Esophagus muscularis mucosa (tissue), 4 donors: ENCODE data around the gene SPINT2. TPM values are rescaled to one million over a fixed set of nuclear protein-coding genes. Genes with fewer than 3 reads are reported as not detected.

Experiments
- DNase-seq: peaks from one replicate; pipeline ENCODE4 v3.0.0-alpha.2; 2017; ENCODE audit errors: extremely low spot score
- H3K27ac ChIP-seq, 4 donors: fragments of 200-600 bp; sonication (generic); replicated peaks in 1 of 4; 1 replicate in 3 of 4; 2 replicates in 1 of 4; pipeline ENCODE4 v1.5.1; 2016 to 2019; ENCODE audit warnings: mild to moderate bottlenecking in 1 of 4
- H3K27me3 ChIP-seq, 4 donors: fragments of 200-600 bp; sonication (generic); one replicate each; pipeline versions ENCODE4 v1.5.1 to v1.6.0; 2016 to 2019
- H3K36me3 ChIP-seq, 4 donors: fragments of 200-600 bp; sonication (generic); one replicate each; pipeline ENCODE4 v1.5.1; 2016 to 2019
- H3K4me1 ChIP-seq, 4 donors: fragments of 200-600 bp; sonication (generic); one replicate each; pipeline ENCODE4 v1.5.1; 2016 to 2019
- H3K4me3 ChIP-seq, 4 donors: fragments of 200-600 bp; sonication (generic); 1 replicate in 2 of 4; 2 replicates in 2 of 4; pipeline ENCODE4 v1.5.1; 2016 to 2019; ENCODE audit warnings: mild to moderate bottlenecking in 4 of 4, moderate library complexity in 1 of 4
- H3K9me3 ChIP-seq, 4 donors: fragments of 200-600 bp; sonication (generic); 1 replicate in 3 of 4; 2 replicates in 1 of 4; pipeline ENCODE4 v1.5.1; 2016 to 2019
- EP300 ChIP-seq: sonication (generic); formaldehyde crosslinking; IDR thresholded peaks from one replicate; pipeline ENCODE4 v1.6.1; 2017; ENCODE audit warnings: antibody characterized with exemption
- POLR2A ChIP-seq: fragments of 450-650 bp; IDR thresholded peaks from one replicate; pipeline ENCODE4 v1.6.1; 2017; ENCODE audit warnings: antibody characterized with exemption, moderate library complexity, mild to moderate bottlenecking, low read depth
- POLR2AphosphoS5 ChIP-seq, 2 donors: sonication (generic); formaldehyde crosslinking; IDR thresholded peaks; one replicate each; pipeline ENCODE4 v1.6.1; 2017; ENCODE audit warnings: antibody characterized with exemption in 2 of 2
- WGBS: methylation state at CpG from one replicate; pipeline ENCODE4 v1.1.5; 2018; 5-methylcytosine and 5-hydroxymethylcytosine counted together
- intact Hi-C: fragments of 100-400 bp; cut with DNase I; formaldehyde crosslinking; loops from one replicate; pipeline ENCODE4 v1.15.1; 2023
- total RNA-seq, 4 donors: library from RNA; depleted of rRNA; stranded (reverse); fragments of >200 nt; gene quantifications; one replicate each; pipeline versions ENCODE4 v1.1.0 to v1.2.1, GENCODE V29; 2016
- TF ChIP-seq, protein P1 (sequence below), 3 experiments: fragments of 200-600 bp in 2 of 3; fragments of 450-650 bp in 1 of 3; sonication (generic) in 2 of 3; IDR thresholded peaks; one replicate each; pipeline ENCODE4 v1.5.1; 2017 to 2019; ENCODE audit warnings: antibody characterized with exemption in 3 of 3, mild to moderate bottlenecking in 2 of 3, moderate library complexity in 1 of 3

Gene SPINT2
- total RNA-seq, 4 donors from 2014 or later: 5.0 to 13.4 (median 11.4) TPM

DNA sequence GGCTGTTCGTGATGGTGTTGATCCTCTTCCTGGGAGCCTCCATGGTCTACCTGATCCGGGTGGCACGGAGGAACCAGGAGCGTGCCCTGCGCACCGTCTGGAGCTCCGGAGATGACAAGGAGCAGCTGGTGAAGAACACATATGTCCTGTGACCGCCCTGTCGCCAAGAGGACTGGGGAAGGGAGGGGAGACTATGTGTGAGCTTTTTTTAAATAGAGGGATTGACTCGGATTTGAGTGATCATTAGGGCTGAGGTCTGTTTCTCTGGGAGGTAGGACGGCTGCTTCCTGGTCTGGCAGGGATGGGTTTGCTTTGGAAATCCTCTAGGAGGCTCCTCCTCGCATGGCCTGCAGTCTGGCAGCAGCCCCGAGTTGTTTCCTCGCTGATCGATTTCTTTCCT lies 27.5 kb downstream of the SPINT2 start:
- whole genome bisulfite sequencing: 86% methylated on average over 14 of the region's 15 CpGs

DNA sequence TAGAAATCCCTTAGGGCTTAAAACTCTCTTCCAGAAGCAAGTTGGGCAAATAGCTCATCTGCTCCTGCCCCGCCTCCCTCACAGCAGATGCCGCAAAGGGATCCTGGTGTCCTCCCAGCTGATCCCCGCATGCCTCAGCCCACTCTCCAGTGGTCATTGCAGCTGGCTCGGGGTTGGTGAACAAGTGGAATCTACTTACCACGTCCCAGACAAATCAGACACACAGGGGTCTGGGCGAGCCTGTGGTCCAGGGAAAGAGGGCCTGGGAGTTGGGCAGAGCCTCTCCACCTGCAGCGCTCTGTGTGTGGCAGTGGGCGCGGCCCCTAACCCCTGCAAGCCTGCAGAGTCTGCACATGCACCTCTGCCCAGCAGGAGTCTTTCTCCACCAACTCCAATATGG lies 28.9 kb downstream of the SPINT2 start:
- WGBS: 91% methylated on average over 9 of the region's 9 CpGs
- intact Hi-C loops: no loop called here
- Histone ChIP-seq H3K36me3 (peaks cover 0 to 19% (median 0%) of the 10 kb centered on the region in 4 donors), H3K9me3 (no peaks in the 10 kb centered on the region), H3K27ac (no peak overlapping the region), H3K27me3 (no peaks in the 10 kb centered on the region), H3K4me1 (peaks cover 0 to 11% (median 7%) of the 10 kb centered on the region in 4 donors), H3K4me3 (no peak overlapping the region)
- no peak for DNase-seq
- TF ChIP-seq POLR2A: no peak
- no peak for TF ChIP-seq POLR2AphosphoS5 (IDR thresholded peaks at IDR 0.05)
- TF ChIP-seq, protein P1, sequence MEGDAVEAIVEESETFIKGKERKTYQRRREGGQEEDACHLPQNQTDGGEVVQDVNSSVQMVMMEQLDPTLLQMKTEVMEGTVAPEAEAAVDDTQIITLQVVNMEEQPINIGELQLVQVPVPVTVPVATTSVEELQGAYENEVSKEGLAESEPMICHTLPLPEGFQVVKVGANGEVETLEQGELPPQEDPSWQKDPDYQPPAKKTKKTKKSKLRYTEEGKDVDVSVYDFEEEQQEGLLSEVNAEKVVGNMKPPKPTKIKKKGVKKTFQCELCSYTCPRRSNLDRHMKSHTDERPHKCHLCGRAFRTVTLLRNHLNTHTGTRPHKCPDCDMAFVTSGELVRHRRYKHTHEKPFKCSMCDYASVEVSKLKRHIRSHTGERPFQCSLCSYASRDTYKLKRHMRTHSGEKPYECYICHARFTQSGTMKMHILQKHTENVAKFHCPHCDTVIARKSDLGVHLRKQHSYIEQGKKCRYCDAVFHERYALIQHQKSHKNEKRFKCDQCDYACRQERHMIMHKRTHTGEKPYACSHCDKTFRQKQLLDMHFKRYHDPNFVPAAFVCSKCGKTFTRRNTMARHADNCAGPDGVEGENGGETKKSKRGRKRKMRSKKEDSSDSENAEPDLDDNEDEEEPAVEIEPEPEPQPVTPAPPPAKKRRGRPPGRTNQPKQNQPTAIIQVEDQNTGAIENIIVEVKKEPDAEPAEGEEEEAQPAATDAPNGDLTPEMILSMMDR (IDR thresholded peaks at IDR 0.05): no peak
- no peak for TF ChIP-seq EP300

More for the DNA sequence above, 27.5 kb downstream of the SPINT2 start:
- Histone ChIP-seq H3K4me1 (peaks cover 0 to 11% (median 7%) of the 10 kb centered on the region in 4 donors), H3K27ac (no peak overlapping the region), H3K36me3 (peaks cover 0 to 19% (median 0%) of the 10 kb centered on the region in 4 donors), H3K4me3 (no peak overlapping the region), H3K9me3 (no peaks in the 10 kb centered on the region), H3K27me3 (no peaks in the 10 kb centered on the region)
- intact Hi-C loops: no loop called here
- TF ChIP-seq, protein P1 (IDR thresholded peaks at IDR 0.05): no peak
- TF ChIP-seq EP300: no peak
- TF ChIP-seq POLR2AphosphoS5 (IDR thresholded peaks at IDR 0.05): no peak
- TF ChIP-seq POLR2A: no peak
- DNase-seq: no peak

DNA sequence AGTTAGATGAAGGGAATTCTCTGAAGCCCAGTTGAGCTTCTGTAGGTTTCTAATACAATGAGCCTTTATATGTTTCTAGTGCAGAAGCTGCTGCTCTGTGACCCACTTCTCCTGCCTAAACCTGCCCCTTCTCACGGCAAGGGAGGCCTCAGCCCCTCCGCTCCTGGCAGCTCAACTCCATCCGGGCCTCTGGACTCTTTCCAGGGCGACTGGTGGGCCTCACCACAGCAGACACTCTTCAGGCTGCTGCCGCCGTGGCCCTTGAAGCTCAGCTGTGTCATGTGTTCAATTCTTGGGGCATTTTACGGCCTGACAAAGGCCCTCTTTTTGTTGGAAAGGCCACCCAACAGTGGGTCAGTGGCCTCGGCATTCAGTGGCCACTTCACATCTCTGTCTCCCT lies 29.7 kb downstream of the SPINT2 start:
- Histone ChIP-seq H3K9me3 (no peaks in the 10 kb centered on the region), H3K36me3 (peaks cover 0 to 19% (median 0%) of the 10 kb centered on the region in 4 donors), H3K4me1 (peaks cover 0 to 11% (median 7%) of the 10 kb centered on the region in 4 donors), H3K27me3 (no peaks in the 10 kb centered on the region), H3K27ac (no peak overlapping the region), H3K4me3 (no peak overlapping the region)
- no peak for DNase-seq
- WGBS: 82% methylated on average over 8 of the region's 8 CpGs
- TF ChIP-seq POLR2AphosphoS5 (IDR thresholded peaks at IDR 0.05): no peak
- no peak for TF ChIP-seq POLR2A
- TF ChIP-seq, protein P1 (IDR thresholded peaks at IDR 0.05): no peak
- no peak for TF ChIP-seq EP300
- intact Hi-C loops: no loop called here

DNA sequence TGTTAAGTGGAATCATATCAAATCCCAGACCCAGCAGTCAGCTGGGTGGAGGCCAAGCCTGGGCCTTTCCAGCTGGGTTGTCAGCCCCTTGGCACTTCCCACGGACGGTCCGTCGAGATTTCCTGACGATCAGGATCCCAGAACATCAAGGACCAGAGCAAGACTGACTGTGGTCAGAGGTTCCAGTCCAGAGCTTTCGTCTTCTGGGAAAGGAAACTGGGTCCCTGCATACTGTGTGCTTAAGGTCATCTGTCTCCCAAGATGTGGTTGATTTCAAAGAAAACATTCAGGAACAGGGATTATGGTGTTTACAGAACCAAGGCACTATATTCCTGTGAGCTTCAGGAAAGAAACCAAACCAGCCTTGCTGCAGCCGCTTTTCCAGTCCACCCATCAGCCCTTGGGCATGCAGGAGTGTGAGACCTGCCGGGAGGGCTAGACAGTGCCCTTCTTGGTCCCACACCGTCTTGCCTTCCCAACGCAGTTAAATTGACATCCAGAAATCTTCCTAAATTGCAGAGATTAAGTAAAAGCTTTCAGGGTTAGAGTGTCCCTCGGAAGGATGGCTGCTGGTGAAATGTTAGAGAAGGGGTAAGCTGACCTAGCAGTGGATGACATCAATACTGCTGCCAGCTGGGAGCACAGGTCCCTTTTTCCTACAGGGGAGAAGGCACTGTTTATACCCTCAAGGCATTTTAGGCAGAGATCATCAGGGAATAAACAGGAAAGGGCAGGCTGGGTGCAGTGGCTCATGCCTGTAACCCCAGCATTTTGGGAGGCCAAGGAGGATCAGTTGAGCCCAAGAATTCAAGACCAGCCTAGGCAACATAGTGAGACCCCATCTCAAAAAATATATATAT lies 34.7 kb downstream of the SPINT2 start:
- H3K4me3 ChIP-seq: no peak overlapping the region
- WGBS: 64% methylated on average over 11 of the region's 11 CpGs
- no peaks in the 10 kb centered on the region for H3K36me3 ChIP-seq
- TF ChIP-seq POLR2AphosphoS5 (IDR thresholded peaks at IDR 0.05): no peak
- TF ChIP-seq POLR2A: no peak
- TF ChIP-seq EP300: no peak
- TF ChIP-seq, protein P1 (IDR thresholded peaks at IDR 0.05): no peak
- no peaks in the 10 kb centered on the region for H3K27me3 ChIP-seq
- no peak for DNase-seq
- H3K4me1 ChIP-seq: no peaks in the 10 kb centered on the region
- no peak overlapping the region for H3K27ac ChIP-seq
- no peaks in the 10 kb centered on the region for H3K9me3 ChIP-seq
- intact Hi-C loops: no loop called here
